Adrenal gland (tissue), 5 donors: ENCODE measurements around the gene MBD2.

Experiments
- CTCF ChIP-seq, 6 experiments: fragments of 450-650 bp in 4 of 6; fragments of 200-600 bp in 2 of 6; sonication (generic) in 1 of 6; IDR thresholded peaks; 1 replicate in 5 of 6; 2 replicates in 1 of 6; pipeline versions ENCODE4 v1.5.1 to v1.8.0; 2016 to 2021; ENCODE audit warnings: antibody characterized with exemption in 6 of 6, mild to moderate bottlenecking in 2 of 6, moderate library complexity in 1 of 6
- POLR2A ChIP-seq, 2 donors: fragments of 450-650 bp; IDR thresholded peaks; one replicate each; pipeline ENCODE4 v1.6.1; 2017; ENCODE audit warnings: antibody characterized with exemption in 2 of 2, mild to moderate bottlenecking in 2 of 2, moderate library complexity in 1 of 2
- donor health status: DM: no; HTN: no; CAD: no.

GRCh38 chr18:54267701-54268100 lies 43.2 kb upstream of the MBD2 start:
- no peak for TF ChIP-seq POLR2A (IDR thresholded peaks at IDR 0.05)
- no peak for TF ChIP-seq CTCF (IDR thresholded peaks at IDR 0.05)
